Keratinocyte (primary cell): ENCODE data around the gene TGM5.

Experiments
- CTCF ChIP-seq, 3 experiments: IDR thresholded peaks in 1 of 3; conservative IDR thresholded peaks in 1 of 3; optimal IDR thresholded peaks in 1 of 3; 2 replicates in 2 of 3; 3 replicates in 1 of 3; pipeline versions ENCODE3 to v1.5.1; 2011; ENCODE audit warnings: low read length in 3 of 3, mild to moderate bottlenecking in 3 of 3, moderate library complexity in 2 of 3, control low read depth in 1 of 3, inconsistent platforms in 1 of 3; ENCODE audit not compliant: insufficient read depth in 2 of 3; ENCODE audit errors: extremely low read depth in 1 of 3
- EZH2 ChIP-seq: IDR thresholded peaks from one replicate; pipeline ENCODE4 v1.6.1; 2012; ENCODE audit warnings: inconsistent platforms, mild to moderate bottlenecking, low read length, moderate library complexity

GRCh38 chr15:43210807-43211206, 55.9 kb downstream of the TGM5 start:
- TF ChIP-seq CTCF (optimal IDR thresholded peaks at IDR 0.05 in 1 of 3, IDR thresholded peaks at IDR 0.05 in 1 of 3, conservative IDR thresholded peaks at IDR 0.05 in 1 of 3; ENCODE audit: extremely low read depth in 1 of 3, insufficient read depth in 2 of 3, low read length in 3 of 3) (no peak), EZH2 (no peak)
